HS-27A (cell line): ENCODE results near the gene FARP1.

Source experiments
- DNase-seq: peaks from one replicate; pipeline ENCODE4 v3.0.0-alpha.2; 2012; ENCODE audit warnings: low read depth, missing footprints

FARP1 gene

GRCh38 chr13:98284679-98285078, 141.8 kb downstream of the FARP1 start:
- no peak for DNase-seq

GRCh38 chr13:98285317-98285716, 142.4 kb downstream of the FARP1 start:
- DNase-seq = no peak

- no peak for DNase-seq
These were observed 143.1 kb downstream of the FARP1 start for GRCh38 chr13:98285852-98286594.

- DNase-seq = no peak
These were observed 143.9 kb downstream of the FARP1 start for GRCh38 chr13:98286799-98287198.

GRCh38 chr13:98288211-98288610, 145.3 kb downstream of the FARP1 start:
- DNase-seq = no peak

GRCh38 chr13:98289339-98289945, 146.5 kb downstream of the FARP1 start:
- DNase-seq = no peak

- no peak for DNase-seq
These were observed 147.4 kb downstream of the FARP1 start for GRCh38 chr13:98290261-98290660.

GRCh38 chr13:98291658-98292057, 148.8 kb downstream of the FARP1 start:
- no peak for DNase-seq

- no peak for DNase-seq
These were observed 150.2 kb downstream of the FARP1 start for GRCh38 chr13:98293103-98293502.

- no peak for DNase-seq
These were observed 150.8 kb downstream of the FARP1 start for GRCh38 chr13:98293570-98294142.

GRCh38 chr13:98295371-98295770, 152.5 kb downstream of the FARP1 start:
- no peak for DNase-seq

GRCh38 chr13:98297051-98297450, 154.2 kb downstream of the FARP1 start:
- no peak for DNase-seq

- no peak for DNase-seq
These were observed 154.9 kb downstream of the FARP1 start for GRCh38 chr13:98297745-98298144.

- DNase-seq = no peak
These were observed 155.7 kb downstream of the FARP1 start for GRCh38 chr13:98298599-98298998.

- no peak for DNase-seq
These were observed 156.5 kb downstream of the FARP1 start for GRCh38 chr13:98299235-98299965.

GRCh38 chr13:98299966-98300350, 157.1 kb downstream of the FARP1 start:
- no peak for DNase-seq

GRCh38 chr13:98300956-98301641, 158.2 kb downstream of the FARP1 start:
- no peak for DNase-seq

GRCh38 chr13:98301721-98302120, 158.8 kb downstream of the FARP1 start:
- DNase-seq = no peak

GRCh38 chr13:98303858-98304257, 161.0 kb downstream of the FARP1 start:
- no peak for DNase-seq

- DNase-seq = no peak
These were observed 162.8 kb downstream of the FARP1 start for GRCh38 chr13:98305670-98306069.

GRCh38 chr13:98307463-98308085, 164.7 kb downstream of the FARP1 start:
- no peak for DNase-seq
